ENCODE data around the gene WDR87. TPM values are rescaled to one million over a fixed set of nuclear protein-coding genes. Genes with fewer than 3 reads are reported as not detected.

The WDR87 gene
- polyA plus RNA-seq, 3 donors: not detected

DNA sequence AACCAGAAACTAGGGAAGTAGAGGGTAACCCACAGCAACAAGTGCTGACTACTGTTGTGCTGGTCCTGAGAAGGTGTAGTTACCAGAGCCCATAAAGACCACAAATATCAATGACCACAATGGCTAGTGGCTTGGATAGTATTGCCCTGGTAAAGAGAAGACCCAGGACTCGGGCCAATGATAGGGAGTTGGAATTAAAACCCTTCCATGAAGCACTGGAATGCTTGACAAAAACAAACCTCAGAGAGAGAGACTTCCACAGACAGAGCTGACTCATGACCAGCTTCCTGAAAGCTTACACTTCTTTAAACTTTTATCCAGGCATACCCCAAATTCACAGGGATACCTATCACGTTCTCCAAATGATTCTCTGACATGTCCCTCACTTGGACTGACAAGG is 60.5 kb downstream of the WDR87 start:
- Histone ChIP-seq H3K4me2 (replicated peaks; ENCODE audit: extremely low read depth, low read length, poor library complexity, severe bottlenecking) (no peak overlapping the region), H2AFZ (ENCODE audit: insufficient read depth, low read depth, low read length, poor library complexity, severe bottlenecking) (no peak overlapping the region), H3K79me2 (ENCODE audit: insufficient read depth, low read length) (no peaks in the 10 kb centered on the region), H3K9me3 (replicated peaks in 1 of 2; ENCODE audit: control insufficient read depth in 1 of 2, insufficient read depth in 1 of 2, low read length in 2 of 2) (peaks cover 13 to 16% of the 10 kb centered on the region in 2 donors), H3K27ac (ENCODE audit: low read depth in 1 of 2, low read length in 2 of 2) (no peak overlapping the region), H3K4me1 (ENCODE audit: control insufficient read depth in 1 of 2, insufficient read depth in 2 of 2, low read length in 2 of 2) (no peaks in the 10 kb centered on the region), H3K27me3 (ENCODE audit: control insufficient read depth in 2 of 2, insufficient read depth in 2 of 2, low read length in 2 of 2) (no peaks in the 10 kb centered on the region), H3K4me3 (replicated peaks in 1 of 3; ENCODE audit: low read depth in 2 of 3, low read length in 3 of 3) (no peak overlapping the region), H4K20me1 (ENCODE audit: insufficient read depth, low read length) (no peaks in the 10 kb centered on the region), H3K9ac (ENCODE audit: insufficient read depth, low read length, poor library complexity, severe bottlenecking) (no peak overlapping the region), H3K36me3 (replicated peaks in 1 of 2; ENCODE audit: control insufficient read depth in 1 of 2, insufficient read depth in 2 of 2, low read length in 2 of 2) (no peaks in the 10 kb centered on the region)
- peaks cover 11 to 53% (median 36%) of the 10 kb centered on the region in 7 donors for H3K9me3 Mint-ChIP-seq
- no peak overlapping the region for H3K27ac Mint-ChIP-seq
- DNase-seq: no peak
- WGBS (ENCODE audit: insufficient coverage): no CpG with 5 or more reads among the region's 2 CpGs
- H3K4me1 Mint-ChIP-seq: no peaks in the 10 kb centered on the region
- H3K4me3 Mint-ChIP-seq: no peak overlapping the region
- intact Hi-C loops (cut with micrococcal nuclease): no loop called here
- TF ChIP-seq, protein P1, sequence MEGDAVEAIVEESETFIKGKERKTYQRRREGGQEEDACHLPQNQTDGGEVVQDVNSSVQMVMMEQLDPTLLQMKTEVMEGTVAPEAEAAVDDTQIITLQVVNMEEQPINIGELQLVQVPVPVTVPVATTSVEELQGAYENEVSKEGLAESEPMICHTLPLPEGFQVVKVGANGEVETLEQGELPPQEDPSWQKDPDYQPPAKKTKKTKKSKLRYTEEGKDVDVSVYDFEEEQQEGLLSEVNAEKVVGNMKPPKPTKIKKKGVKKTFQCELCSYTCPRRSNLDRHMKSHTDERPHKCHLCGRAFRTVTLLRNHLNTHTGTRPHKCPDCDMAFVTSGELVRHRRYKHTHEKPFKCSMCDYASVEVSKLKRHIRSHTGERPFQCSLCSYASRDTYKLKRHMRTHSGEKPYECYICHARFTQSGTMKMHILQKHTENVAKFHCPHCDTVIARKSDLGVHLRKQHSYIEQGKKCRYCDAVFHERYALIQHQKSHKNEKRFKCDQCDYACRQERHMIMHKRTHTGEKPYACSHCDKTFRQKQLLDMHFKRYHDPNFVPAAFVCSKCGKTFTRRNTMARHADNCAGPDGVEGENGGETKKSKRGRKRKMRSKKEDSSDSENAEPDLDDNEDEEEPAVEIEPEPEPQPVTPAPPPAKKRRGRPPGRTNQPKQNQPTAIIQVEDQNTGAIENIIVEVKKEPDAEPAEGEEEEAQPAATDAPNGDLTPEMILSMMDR (IDR thresholded peaks at IDR 0.05): no peak
- no peaks in the 10 kb centered on the region for H3K36me3 Mint-ChIP-seq
- peaks cover 0 to 2% (median 1%) of the 10 kb centered on the region in 3 donors for H3K27me3 Mint-ChIP-seq (ENCODE audit: low read depth in 3 of 3)

Other genes starting within 250 kb of the WDR87 start
- gene ZNF607, start 186.8 kb downstream of the WDR87 start, polyA plus RNA-seq: under 1 TPM in 2 of 3 donors, not detected in 1; 0.41 to 0.49 TPM
- 1 to 10 TPM; 1.1 to 3.1 (median 1.5) TPM for gene ZNF573, start 127.0 kb downstream of the WDR87 start, polyA plus RNA-seq
- 1 to 10 TPM in 1 of 3 donors, under 1 TPM in 2; 0.55 to 4.5 (median 0.99) TPM for gene SIPA1L3, start 614 bp upstream of the WDR87 start, polyA plus RNA-seq

Measured in CD14-positive monocyte (primary cell).